DMS 273 treated with DMSO at 0.1 percent for 48 hours (cell line): ENCODE results near the gene MPPED2.

Experiments
- DNase-seq: peaks from one replicate; lab custom pipeline; 2025; lab: John Stamatoyannopoulos, UW

Gene MPPED2, protein sequence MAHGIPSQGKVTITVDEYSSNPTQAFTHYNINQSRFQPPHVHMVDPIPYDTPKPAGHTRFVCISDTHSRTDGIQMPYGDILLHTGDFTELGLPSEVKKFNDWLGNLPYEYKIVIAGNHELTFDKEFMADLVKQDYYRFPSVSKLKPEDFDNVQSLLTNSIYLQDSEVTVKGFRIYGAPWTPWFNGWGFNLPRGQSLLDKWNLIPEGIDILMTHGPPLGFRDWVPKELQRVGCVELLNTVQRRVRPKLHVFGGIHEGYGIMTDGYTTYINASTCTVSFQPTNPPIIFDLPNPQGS

DNA sequence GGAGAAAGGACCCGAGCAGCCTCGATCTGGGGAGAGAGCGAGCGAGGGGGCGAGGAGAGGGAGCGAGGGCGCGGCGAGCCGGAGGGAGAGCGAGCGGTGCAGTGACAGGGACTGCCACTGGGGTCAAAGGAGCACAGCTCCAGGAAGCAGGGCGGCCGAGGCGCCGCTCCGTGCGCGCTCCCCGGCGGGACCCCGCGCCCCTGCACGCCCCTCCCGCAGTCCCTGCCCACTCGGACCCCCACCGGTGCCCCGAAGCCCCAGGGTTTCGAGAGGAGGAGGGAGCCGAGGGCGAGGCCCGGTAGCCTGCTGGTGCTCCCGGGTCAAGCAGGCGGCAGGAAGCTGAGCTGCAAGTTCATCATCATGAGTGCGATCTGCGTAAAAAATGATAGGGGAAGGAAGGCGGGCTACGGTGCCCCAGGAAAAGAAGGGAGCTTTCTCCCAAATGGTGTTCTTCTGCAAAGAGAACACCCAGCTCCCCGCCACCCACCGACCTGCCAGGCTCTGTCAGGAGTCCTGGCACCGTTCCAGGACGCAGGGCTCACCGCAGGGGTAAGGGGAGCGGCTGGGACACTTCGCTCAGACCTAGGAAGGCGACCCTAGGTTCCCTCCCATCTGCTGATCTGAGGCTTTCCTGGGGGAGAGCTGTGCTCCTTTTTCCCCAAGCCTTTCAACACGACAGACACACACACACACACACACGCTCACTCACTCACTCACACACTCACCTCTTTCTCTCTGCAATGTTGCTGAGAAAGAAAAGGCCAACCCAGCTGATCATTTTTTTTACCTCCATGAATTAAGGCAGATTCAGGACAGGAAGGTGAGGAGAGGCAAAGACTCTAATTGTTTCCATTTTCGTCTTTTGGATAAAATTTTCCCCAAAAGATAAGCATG is at the start of gene MPPED2:
Gene MPPED2 (minus strand): TSS at position 103 of the 894 bp plus-strand sequence. CDS start 5,980 bp downstream, outside the sequence.
- no peak for DNase-seq

DNA sequence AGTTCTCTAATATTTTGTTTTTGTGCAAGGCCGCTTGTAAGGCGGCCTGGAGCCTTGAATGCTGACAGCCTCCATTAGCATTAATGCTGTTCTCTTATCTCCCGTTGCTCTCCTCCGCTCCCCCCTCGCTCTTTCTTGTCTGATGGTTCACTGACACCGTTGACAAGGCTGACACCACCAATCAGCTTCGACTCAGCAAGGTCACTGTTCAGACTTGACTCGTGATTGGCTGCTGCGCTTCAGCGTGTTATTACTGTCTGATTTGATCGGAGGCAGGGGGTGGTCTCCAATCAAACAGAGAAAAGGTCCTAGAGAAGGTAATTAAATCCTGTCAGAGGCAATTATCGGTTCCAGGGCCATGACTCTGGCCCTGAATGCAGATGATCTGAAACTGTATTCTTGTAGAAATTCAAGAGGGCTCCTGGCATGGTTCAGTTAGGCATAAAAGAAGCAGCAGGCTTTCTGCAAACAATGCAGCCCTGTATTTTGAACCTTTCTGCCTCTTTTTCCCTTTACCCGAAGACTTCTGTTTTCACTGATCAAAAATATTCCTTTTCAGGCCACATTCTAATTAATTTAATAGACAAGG is 49.3 kb upstream of the MPPED2 start:
- DNase-seq = no peak

DNA sequence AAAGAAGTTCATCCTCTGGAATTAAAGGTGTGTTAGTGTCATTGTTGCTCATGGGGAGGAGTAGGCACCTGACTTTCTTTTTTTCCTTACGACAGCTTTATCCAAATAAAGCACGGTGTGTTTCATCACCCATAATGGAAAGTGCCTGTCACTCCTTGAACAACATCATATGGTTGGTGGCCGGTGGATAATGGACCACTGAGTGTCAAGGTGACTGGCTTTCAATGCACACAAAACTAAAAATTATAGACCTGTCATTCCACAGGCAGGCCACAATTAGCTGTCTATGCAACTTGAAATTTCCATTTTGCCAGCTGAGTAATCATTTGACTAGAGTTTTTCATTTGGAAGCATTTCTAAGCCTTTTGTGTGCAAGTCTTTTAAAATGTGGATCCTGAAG is 45.0 kb upstream of the MPPED2 start:
- no peak for DNase-seq

DNA sequence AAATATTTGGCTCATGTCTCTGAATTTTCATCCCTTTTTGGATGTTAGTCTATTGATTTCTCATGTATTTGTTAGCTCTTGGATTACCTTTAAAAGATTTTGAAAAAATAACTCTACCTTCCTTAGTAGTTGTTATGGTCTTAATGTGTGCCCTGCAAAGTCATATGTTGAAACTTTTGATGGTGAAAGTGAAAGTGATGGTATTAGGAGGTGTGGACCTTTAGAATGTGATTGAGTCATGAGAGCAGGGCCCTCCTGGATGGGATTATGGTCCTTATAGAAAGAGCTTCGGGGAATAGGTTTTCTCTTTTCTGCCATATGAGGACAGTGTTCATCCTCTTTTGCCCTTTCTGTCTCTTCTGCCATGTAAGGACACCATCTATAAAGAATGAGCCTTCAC is 33.6 kb upstream of the MPPED2 start:
- no peak for DNase-seq

DNA sequence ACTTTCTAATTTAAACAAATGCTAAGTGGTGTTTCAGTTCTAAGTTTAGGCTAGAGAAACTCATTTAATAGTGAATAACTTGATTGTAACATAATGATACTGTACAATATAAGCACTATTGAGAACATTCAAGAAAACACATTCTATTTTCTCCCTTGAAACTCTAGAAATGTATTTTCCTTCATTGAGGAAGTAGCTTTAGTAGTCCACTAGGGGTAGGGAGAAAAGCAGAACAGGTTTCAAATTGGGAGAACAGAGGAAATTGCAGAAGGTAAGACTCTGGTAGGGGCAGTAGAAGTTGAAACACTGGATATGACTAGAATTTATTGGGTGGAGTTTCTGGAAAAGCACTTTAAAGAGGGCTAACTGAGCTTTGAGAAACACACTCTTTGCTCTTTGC is 31.6 kb upstream of the MPPED2 start:
- DNase-seq = no peak

DNA sequence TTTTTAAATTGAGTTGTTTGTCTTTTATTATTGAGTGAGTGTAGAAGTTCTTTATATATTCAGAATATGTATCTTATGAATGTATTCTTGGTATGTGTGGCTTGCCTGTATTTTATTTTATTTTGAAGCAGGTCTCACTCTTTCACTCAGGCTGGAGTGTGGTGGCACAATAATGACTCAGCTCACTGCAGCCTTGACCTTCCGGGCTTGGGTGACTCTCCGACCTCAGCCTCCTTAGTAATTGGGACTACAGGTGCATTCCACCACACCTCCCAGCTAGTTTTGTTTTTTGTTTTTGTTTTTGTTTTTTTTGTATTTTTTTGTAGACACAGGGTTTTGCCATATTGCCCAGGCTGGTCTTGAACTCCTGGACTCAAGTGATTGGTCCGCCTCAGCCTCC is 24.5 kb upstream of the MPPED2 start:
- no peak for DNase-seq

DNA sequence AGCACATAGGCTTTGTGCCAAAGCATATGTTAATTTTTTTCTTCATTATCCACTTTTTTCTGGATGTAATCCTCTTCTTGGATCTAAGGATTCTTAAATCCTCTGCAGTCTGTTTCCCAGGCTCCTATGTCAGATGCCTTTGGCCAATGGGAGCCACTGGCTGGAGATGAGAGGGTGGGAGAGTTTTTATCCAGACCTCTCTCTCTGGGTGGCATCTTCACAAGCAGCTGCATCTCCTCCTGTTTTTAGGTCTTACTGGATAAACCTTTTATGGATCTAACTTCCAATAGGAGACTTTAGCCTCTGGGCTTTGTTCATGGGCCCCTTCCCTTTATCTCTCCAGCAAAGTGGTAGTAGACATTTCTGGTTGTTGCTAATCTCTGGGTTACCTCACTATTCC is 22.4 kb upstream of the MPPED2 start:
- DNase-seq = no peak

DNA sequence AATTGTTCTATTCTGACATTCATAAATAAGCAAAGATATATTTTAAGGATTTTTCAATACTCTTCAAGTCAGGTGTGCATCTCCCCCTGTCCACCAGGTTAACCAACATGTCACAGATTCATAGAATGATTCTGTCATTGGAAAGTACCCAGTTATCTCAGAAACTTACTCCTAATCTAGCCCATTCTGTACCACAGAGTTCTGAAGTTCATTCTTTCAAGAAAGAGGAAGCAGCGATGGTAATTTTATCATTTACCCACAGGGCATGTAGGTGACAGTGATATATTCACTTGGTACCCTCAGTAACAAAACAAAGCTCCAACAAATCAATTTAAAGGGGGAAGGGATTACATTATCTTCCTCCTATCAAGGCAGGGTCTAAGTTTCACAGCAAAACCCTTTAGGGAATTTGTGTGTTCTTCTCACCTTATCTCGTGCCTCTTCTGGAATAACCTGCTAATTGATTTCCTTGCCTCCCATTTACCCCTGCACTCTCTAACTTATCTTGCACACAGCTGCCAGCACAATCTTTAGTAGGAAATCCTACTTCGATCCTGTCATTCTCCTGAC is 19.0 kb upstream of the MPPED2 start:
- no peak for DNase-seq

DNA sequence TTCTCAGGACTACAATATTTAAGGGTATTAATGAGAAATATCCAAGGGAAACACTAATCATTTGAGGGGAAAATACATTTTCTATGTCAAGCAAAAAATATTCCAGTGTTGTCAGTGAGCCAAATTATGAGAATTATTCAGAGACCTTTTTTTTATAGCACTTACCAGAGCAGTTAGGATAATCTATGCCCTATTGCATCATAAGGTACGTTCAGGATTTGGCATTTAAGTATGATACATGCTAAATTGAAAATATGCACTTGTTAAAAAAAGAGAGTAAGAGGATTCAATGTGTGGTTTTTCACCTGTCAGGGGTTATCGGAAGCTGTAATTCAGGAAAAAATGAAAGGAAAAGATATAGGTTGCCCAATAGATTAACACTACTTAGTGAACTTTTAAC is 17.2 kb upstream of the MPPED2 start:
- no peak for DNase-seq

DNA sequence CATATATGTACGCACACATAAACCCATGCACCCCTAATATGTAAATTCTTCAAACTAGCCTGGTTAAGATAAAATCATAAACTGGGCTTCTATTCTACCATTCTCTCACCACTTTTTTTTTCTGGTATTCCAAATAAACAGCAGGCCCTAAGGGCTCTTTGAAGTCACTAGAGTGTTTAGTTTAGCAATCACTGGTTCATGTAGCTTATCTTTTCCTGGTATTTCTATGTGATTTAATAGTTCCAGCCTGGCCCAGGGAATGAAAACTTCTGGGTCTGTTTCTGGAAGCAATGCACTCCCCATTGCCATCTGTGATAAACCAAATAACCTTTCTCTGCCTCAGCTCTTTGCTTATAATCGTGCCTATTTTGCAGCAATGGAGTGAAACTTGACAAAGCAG is 10.7 kb upstream of the MPPED2 start:
- no peak for DNase-seq

DNA sequence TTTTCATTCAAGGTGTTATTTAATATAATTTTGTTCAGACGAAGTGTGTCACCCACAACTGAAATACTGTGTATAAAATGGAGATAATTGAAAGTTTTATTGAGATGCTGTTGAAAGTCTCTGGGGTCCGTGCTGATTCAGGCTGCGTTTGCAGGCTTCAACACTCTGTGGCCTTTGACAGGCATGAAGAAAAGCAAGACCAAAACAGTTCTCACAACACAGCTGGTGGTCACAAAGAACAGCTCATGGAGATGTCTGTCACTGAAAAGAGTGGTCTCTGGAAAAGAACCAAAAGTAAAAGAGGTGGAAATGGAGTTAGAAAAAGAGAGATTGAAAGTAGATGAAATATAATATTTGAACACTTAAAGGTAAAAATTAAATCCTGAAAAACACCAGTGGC is 9.8 kb upstream of the MPPED2 start:
- DNase-seq = no peak

DNA sequence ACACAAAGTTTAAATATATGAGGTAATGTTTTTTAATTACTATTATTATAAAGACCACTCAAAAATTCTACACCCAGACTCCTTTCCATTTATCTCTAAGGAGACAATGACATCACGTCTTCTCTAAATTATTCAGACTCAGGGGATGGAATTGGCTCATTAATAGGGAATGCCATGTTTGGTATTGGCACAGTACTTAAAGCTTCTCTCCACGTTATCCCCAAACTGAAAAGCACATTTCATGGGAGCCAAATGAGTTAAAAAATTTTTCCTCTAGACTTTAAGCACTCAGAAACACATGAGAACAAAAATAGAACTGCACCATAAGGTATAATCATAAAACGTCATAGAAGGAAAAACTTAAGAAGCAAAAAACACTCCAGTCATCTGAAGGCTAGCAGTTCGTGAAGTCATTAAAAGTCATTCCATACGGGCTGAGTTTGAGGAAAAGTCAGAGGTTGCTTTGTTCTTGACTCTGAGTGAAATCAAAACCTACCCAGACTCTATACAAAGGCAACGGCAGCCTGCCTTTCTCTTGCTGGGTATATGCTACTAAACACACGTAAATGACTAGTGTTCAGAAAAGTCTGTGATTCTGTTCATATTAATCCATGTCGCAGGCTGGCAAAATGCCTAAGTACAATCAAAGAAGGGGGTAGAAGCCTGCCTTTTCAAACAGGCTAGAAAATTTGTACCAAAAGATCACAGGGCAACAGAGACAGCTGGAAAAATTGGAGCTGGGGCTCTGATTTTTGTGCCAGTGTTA is 8.7 kb upstream of the MPPED2 start:
- DNase-seq = no peak

DNA sequence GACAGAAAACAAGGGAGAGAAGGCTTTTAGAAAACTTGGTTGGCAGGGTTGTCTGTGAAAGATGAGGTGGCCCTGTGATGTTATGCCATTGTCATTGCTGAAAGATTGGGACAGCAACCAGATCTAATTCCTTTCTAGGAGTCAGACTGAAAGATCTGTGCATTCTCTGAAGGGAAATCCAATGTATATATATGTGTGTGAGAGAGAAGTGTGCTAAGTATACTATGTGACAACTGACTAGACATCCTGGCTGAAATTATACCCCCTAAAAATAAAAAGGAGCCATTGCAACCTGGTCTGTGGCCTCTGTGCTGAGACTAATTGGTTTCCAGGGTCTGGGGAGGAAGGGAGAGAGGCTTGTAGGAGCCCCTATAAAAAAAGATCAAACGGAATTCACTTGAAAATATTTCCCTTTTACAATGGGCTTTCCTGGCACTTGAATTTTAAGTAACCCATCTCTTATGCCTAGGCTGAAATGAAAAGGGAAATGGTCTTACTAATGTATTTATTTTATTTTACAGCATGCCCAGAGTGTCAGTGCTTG is 1.2 kb upstream of the MPPED2 start:
- no peak for DNase-seq

DNA sequence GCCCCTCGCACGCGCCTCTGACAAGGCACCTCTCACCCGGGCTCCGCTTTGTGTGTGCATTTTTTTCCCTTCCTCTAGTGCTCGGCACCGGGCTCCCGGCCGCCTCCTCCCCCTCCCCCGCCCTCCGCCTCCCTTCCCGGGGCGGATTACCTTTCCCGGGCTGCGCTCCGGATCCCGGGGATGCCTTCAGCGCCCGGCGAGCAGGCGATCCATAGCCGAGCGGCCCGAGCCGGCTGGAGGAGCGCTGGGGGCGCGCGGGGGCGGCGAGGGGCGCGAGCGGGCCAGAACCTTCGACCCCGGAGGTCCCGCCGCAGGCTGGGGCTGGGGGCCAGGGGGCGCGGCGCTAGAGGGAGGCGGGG is 282 bp downstream of the MPPED2 start:
- no peak for DNase-seq

DNA sequence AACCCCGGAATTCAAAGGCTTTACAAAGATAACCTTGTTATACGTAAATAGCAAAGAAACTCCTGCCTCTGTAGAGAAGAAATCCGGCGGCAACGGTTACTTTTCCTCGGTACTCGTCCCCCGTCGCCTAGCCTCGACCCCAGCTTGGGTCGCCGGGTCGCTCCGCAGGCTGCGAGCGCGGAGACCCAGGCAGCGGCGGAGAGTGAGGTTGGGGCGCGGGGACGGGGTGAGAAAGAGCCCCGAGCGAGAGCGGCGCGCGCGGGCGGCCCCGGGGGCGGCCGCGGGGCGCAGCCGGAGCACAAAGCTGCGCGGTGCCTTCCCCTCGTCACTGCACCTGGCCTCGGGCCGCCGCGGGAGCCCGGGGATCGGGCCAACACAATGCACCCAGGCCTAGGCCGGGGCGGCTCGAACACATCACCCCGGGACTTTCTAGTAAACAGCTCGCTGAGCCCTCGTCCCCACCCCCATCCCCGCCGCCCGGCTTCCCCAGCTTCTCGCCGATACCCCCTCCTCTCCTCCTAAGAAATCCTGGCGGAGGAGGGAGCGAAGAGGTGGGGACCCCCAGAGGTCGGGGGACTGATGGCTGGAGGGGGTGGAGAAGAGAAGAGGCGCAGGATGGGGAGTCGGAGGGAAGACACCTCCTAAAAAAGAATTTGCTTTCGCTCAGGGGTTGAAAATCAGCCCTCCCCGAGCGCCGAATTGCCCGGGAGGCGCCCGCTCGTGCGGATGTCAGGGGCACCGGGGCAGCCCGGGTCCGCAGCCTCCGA is 845 bp downstream of the MPPED2 start:
- no peak for DNase-seq

DNA sequence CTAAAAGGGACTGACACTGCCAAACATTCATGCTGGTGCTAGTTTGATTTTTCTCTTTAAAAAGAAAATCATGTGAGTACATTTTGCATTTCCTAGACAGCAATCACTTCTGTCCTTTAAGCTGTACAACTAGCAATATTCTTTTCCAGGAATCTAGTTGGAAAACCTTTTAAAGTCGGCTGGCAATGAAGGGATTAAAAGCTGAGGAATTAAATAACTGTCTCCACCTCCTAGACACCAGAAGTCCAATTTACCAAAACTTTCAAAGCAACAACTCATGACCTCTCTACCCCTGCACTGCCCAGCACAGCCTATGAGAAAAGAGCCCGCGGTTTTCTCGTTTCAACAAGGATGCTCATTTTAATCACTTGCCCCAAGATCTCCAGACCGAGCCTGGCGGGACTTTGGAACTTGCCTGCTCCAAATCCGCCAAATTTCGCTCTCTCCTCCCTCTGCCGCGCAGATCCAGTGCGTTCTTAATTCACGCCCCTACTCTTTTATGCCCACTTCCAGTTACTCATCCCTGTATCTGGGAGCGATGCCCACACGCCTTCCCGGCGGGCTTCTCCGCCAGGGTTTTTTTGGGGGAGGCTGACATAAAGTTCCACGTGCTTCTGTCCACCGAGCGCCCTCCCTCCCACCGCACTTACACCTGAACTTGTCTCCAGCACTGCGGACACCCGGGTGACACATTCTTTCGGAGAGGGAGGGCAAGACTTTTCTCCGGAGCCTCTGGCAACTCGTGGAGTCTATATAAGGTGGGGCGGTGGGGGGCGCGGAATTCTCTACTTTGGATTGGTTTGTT is 2.5 kb downstream of the MPPED2 start:
- no peak for DNase-seq

DNA sequence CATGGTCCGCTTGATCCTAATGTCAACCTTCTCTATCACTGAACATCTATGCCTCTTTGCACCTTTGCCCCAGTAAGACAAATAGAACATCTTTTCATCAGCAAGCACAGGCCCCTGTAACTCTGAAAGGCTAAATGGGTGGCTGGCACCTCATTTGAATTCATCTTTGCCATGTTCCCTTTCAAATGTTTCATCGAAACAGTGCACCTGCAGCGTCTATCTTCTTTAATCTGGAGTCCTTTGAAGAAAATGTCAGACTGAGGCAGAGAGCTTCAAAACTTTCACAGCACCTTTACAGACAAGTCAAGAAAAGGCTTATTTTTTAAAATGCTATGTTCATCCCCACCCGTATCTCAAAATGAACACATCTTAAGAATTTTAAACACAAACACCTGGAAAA is 3.4 kb downstream of the MPPED2 start:
- no peak for DNase-seq

DNA sequence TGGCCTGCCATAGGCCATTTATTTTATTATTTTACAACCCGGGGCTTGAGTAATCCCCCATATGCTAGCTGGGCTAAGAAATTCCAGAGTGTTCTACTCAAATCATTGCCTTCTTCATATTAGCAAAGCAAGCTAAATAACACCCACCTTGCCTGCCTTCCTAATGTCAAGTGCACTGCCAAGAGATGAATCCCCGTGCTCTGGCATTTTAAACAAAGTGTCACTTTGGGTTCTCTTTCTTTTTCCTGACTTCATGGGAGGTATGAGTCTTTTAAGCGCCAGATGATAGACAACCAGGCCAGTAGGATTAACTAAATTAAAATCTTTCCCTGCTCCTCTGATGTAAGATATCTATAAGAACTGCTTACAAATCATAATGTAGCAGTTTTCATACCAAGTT is 4.5 kb downstream of the MPPED2 start:
- DNase-seq = no peak

DNA sequence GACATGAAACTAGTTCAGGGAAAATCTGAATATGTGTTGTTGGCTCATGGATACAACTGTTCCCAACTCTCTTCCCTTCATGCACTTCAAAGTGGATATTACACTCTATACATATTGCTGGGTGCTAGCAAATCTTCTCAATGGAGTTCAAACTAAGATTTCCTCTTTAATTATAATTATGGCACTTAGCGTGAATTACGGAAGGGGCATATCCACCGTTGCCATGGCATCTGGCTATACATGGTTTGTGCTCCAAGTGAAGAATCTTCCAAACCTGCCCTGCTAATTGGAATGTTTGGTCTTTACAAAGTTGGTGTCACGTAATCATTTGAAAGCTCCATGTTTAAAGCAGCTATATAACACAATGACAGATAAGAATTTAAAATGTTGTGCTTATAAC is 5.6 kb downstream of the MPPED2 start:
- no peak for DNase-seq
